NCI-H1105 treated with DMSO at 0.1 percent for 48 hours (cell line): Measurements from ENCODE around the gene PIAS2.
"Not testable (repeated sequence)": the region's sequence is repeated elsewhere in the genome, so short reads cannot be mapped to it uniquely, and the experiment has no call there.

Experiments used
- DNase-seq: peaks from one replicate; lab custom pipeline; 2025; lab: John Stamatoyannopoulos, UW

The PIAS2 gene

GRCh38 chr18:46909497-46909896 lies 7.8 kb downstream of the PIAS2 start:
- no peak for DNase-seq

GRCh38 chr18:46903406-46903805 lies 13.9 kb downstream of the PIAS2 start:
- no peak for DNase-seq

- DNase-seq, result no peak
These were observed 17.9 kb downstream of the PIAS2 start for GRCh38 chr18:46899274-46899948.

- DNase-seq, result no peak
These were observed 23.2 kb downstream of the PIAS2 start for GRCh38 chr18:46894124-46894523.

- no peak for DNase-seq
These were observed 23.9 kb downstream of the PIAS2 start for GRCh38 chr18:46893360-46893759.

- DNase-seq, result no peak
These were observed 24.5 kb downstream of the PIAS2 start for GRCh38 chr18:46892842-46893241.

GRCh38 chr18:46891742-46892214 lies 25.5 kb downstream of the PIAS2 start:
- DNase-seq, result no peak

- no peak for DNase-seq
These were observed 28.3 kb downstream of the PIAS2 start for GRCh38 chr18:46888965-46889364.

GRCh38 chr18:46886893-46887292 lies 30.4 kb downstream of the PIAS2 start:
- no peak for DNase-seq

GRCh38 chr18:46883180-46883579 lies 34.1 kb downstream of the PIAS2 start:
- DNase-seq, result no peak

GRCh38 chr18:46877329-46877987 lies 39.8 kb downstream of the PIAS2 start:
- DNase-seq, result no peak

GRCh38 chr18:46868169-46868921 lies 49.0 kb downstream of the PIAS2 start:
- DNase-seq, result no peak

- DNase-seq, result no peak
These were observed 49.8 kb downstream of the PIAS2 start for GRCh38 chr18:46867367-46868143.

GRCh38 chr18:46866523-46866922 lies 50.8 kb downstream of the PIAS2 start:
- DNase-seq, result no peak

- not testable (repeated sequence) for DNase-seq
These were observed 52.1 kb downstream of the PIAS2 start for GRCh38 chr18:46865245-46865644.

- DNase-seq, result no peak
These were observed 57.5 kb downstream of the PIAS2 start for GRCh38 chr18:46859855-46860254.

GRCh38 chr18:46858290-46858689 lies 59.0 kb downstream of the PIAS2 start:
- no peak for DNase-seq

- peak; percentile 9 for DNase-seq
These were observed 60.3 kb downstream of the PIAS2 start for GRCh38 chr18:46856973-46857372.

GRCh38 chr18:46849007-46849406 lies 68.3 kb downstream of the PIAS2 start:
- no peak for DNase-seq

- DNase-seq, result no peak
These were observed 73.9 kb downstream of the PIAS2 start for GRCh38 chr18:46843372-46843771.

GRCh38 chr18:46842583-46842982 lies 74.7 kb downstream of the PIAS2 start:
- no peak for DNase-seq

- no peak for DNase-seq
These were observed 83.4 kb downstream of the PIAS2 start for GRCh38 chr18:46833899-46834298.
